B cell (primary cell): Measurements from ENCODE around the gene PTCD1. TPM values are rescaled to one million over a fixed set of nuclear protein-coding genes. Genes with fewer than 3 reads are reported as not detected.
A peak's percentile ranks its signal among the peaks of the same experiment; 100 is the strongest.

Experiments
- ATAC-seq: fragments of 200-7000 bp; cut with Tn5 transposase; one replicate; pipeline ENCODE4 v1.10.0; 2021; ENCODE audit warnings: low read depth, mild to moderate bottlenecking, moderate number of reproducible peaks, moderate library complexity
- CTCF ChIA-PET: fragments of 350-600 bp; sonication (Branson Sonifier 250); formaldehyde crosslinking; loops from one replicate; lab custom pipeline; 2021; ENCODE audit warnings: antibody characterized with exemption, inconsistent platforms; lab: Charles Lee
- POLR2A ChIA-PET: fragments of 350-600 bp; sonication (Branson Sonifier 250); formaldehyde crosslinking; loops from one replicate; lab custom pipeline; 2021; ENCODE audit warnings: antibody characterized with exemption; lab: Charles Lee
- DNase-seq: peaks from one replicate; pipeline ENCODE4 v3.0.0; 2013
- H2AFZ ChIP-seq: 2 replicates; pipeline ENCODE4 v1.6.1; 2012; ENCODE audit warnings: mild to moderate bottlenecking, low read depth, low read length; ENCODE audit not compliant: insufficient read depth, poor library complexity, severe bottlenecking
- H3K27ac ChIP-seq, 2 donors: 1 replicate in 1 of 2; 2 replicates in 1 of 2; pipeline ENCODE4 v1.5.1; 2012 to 2013; ENCODE audit warnings: low read length in 2 of 2, mild to moderate bottlenecking in 2 of 2, moderate library complexity in 1 of 2
- H3K27me3 ChIP-seq, 4 experiments: fragments of 200-600 bp in 1 of 4; sonication (generic) in 1 of 4; replicated peaks in 1 of 4; 1 replicate in 2 of 4; 2 replicates in 2 of 4; pipeline versions ENCODE4 v1.6.1 to v1.7.0; 2013 to 2016; ENCODE audit warnings: low read length in 3 of 4, mild to moderate bottlenecking in 2 of 4, mixed read lengths in 1 of 4, moderate library complexity in 1 of 4; ENCODE audit not compliant: insufficient read depth in 4 of 4, control insufficient read depth in 3 of 4; ENCODE audit errors: control extremely low read depth in 1 of 4
- H3K36me3 ChIP-seq, 2 experiments: replicated peaks in 1 of 2; 1 replicate in 1 of 2; 2 replicates in 1 of 2; pipeline versions ENCODE4 v1.6.1 to v1.7.1; 2013; ENCODE audit warnings: low read length in 1 of 2; ENCODE audit not compliant: insufficient read depth in 2 of 2, control insufficient read depth in 1 of 2; ENCODE audit errors: control extremely low read depth in 1 of 2, extremely low read depth in 1 of 2
- H3K4me1 ChIP-seq, 2 donors: fragments of 200-600 bp in 1 of 2; sonication (generic) in 1 of 2; 1 replicate in 1 of 2; 2 replicates in 1 of 2; pipeline versions ENCODE4 v1.5.1 to v1.6.1; 2013 to 2017; ENCODE audit warnings: low read length in 2 of 2; ENCODE audit not compliant: control insufficient read depth in 2 of 2, insufficient read depth in 2 of 2
- H3K4me2 ChIP-seq: replicated peaks from 2 replicates; pipeline ENCODE3; 2012; ENCODE audit warnings: mild to moderate bottlenecking, low read depth, low read length; ENCODE audit not compliant: poor library complexity, severe bottlenecking
- H3K4me3 ChIP-seq, 5 experiments: fragments of 200-600 bp in 1 of 5; sonication (generic) in 1 of 5; 1 replicate in 3 of 5; 2 replicates in 2 of 5; pipeline versions ENCODE4 v1.5.1 to v1.7.0; 2011 to 2016; ENCODE audit warnings: low read length in 4 of 5, mild to moderate bottlenecking in 4 of 5, low read depth in 2 of 5, control low read depth in 1 of 5, moderate library complexity in 1 of 5; ENCODE audit not compliant: insufficient read depth in 1 of 5; ENCODE audit errors: control extremely low read depth in 1 of 5, extremely low read depth in 1 of 5
- H3K79me2 ChIP-seq: fragments of 200-600 bp; sonication (generic); one replicate; pipeline ENCODE4 v1.6.0; 2016; ENCODE audit warnings: low read length; ENCODE audit not compliant: control insufficient read depth, insufficient read depth
- H3K9ac ChIP-seq: fragments of 200-600 bp; sonication (generic); 2 replicates; pipeline ENCODE4 v1.6.1; 2017; ENCODE audit warnings: mild to moderate bottlenecking, low read length, moderate library complexity
- H3K9me3 ChIP-seq, 3 donors: one replicate each; pipeline versions ENCODE4 v1.6.1 to v1.7.1; 2013; ENCODE audit warnings: low read length in 2 of 3; ENCODE audit not compliant: control insufficient read depth in 2 of 3, insufficient read depth in 1 of 3; ENCODE audit errors: control extremely low read depth in 1 of 3
- H4K20me1 ChIP-seq: 2 replicates; pipeline ENCODE4 v1.6.0; 2012; ENCODE audit warnings: mild to moderate bottlenecking, low read length; ENCODE audit not compliant: insufficient read depth, control insufficient read depth, poor library complexity, severe bottlenecking
- H3K27ac Mint-ChIP-seq: one replicate; pipeline ENCODE4 v1.8.0; 2021; ENCODE audit warnings: mixed read lengths
- H3K27me3 Mint-ChIP-seq: one replicate; pipeline ENCODE4 v1.8.0; 2021; ENCODE audit warnings: mixed read lengths
- H3K4me1 Mint-ChIP-seq: one replicate; pipeline ENCODE4 v1.8.0; 2021; ENCODE audit warnings: mixed read lengths
- H3K4me3 Mint-ChIP-seq: one replicate; pipeline ENCODE4 v1.8.0; 2021; ENCODE audit warnings: mixed read lengths
- H3K9me3 Mint-ChIP-seq: one replicate; pipeline ENCODE4 v1.8.0; 2022; ENCODE audit warnings: mixed read lengths; ENCODE audit not compliant: insufficient read depth
- EZH2 ChIP-seq: IDR thresholded peaks from 2 replicates; pipeline ENCODE4 v1.6.1; 2012; ENCODE audit warnings: borderline replicate concordance, low read depth, mild to moderate bottlenecking, moderate library complexity, low read length; ENCODE audit not compliant: insufficient read depth, poor library complexity, severe bottlenecking
- WGBS: methylation state at CpG from one replicate; pipeline ENCODE4 v1.1.5; 2013; ENCODE audit warnings: missing lambda C conversion rate; ENCODE audit not compliant: insufficient coverage; 5-methylcytosine and 5-hydroxymethylcytosine counted together
- intact Hi-C: fragments of 100-400 bp; cut with micrococcal nuclease; formaldehyde crosslinking; loops from one replicate; pipeline ENCODE4 v1.10.0; 2022
- polyA plus RNA-seq: library from polyadenylated mRNA; depleted of rRNA; stranded (reverse); fragments of >200 nt; gene quantifications from 2 replicates; pipeline ENCODE4 v1.2.3, GENCODE V29; 2012
- total RNA-seq, 2 donors: library from RNA; stranded (reverse); fragments of 120-200 nt in 1 of 2; gene quantifications; 1 replicate in 1 of 2; 2 replicates in 1 of 2; pipeline versions ENCODE4 v1.2.3 to v1.2.4, GENCODE V29; 2013 to 2022
- TF ChIP-seq, protein P1 (sequence below): fragments of 200-600 bp; IDR thresholded peaks from one replicate; pipeline ENCODE4 v1.8.0; 2022; ENCODE audit warnings: antibody characterized with exemption, mild to moderate bottlenecking

The PTCD1 gene
- total and polyA plus RNA-seq, 2 donors (not counting 1 experiment from before 2014, with no cell fraction given) = 9.7 to 14.8 TPM

DNA sequence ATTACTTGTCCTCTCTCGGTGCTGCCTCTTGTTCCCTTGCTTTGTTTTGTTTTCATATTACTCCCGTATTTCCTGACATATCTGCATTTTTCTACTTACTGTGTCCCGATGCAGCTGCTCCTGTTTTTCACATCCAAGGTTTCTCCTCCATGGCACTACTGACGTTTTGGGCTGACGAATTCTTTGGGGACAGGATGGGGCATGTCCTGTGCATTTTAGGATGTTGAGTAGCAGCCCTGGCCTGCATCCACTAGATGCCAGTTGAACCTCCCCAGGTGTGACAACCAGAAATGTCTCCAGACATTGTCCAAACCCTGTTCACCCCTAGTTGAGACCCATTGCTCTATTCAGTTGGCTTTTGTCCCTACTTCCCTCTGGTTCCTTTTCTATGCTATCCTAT, 46.5 kb upstream of the PTCD1 start:
- DNase-seq (no peak), ATAC-seq (no peak)
- Histone ChIP-seq H3K36me3 (peaks cover 1 to 22% of the 10 kb centered on the region in 2 experiments), H3K4me1 (no peaks in the 10 kb centered on the region), H3K9ac (no peak overlapping the region), H3K4me3 (no peak overlapping the region), H2AFZ (no peak overlapping the region), H3K4me2 (no peak overlapping the region), H3K79me2 (peaks cover 2% of the 10 kb centered on the region), H3K27ac (no peak overlapping the region), H3K9me3 (no peaks in the 10 kb centered on the region), H3K27me3 (no peaks in the 10 kb centered on the region), H4K20me1 (no peaks in the 10 kb centered on the region)
- no peak overlapping the region for H3K27ac Mint-ChIP-seq
- TF ChIP-seq, protein P1, sequence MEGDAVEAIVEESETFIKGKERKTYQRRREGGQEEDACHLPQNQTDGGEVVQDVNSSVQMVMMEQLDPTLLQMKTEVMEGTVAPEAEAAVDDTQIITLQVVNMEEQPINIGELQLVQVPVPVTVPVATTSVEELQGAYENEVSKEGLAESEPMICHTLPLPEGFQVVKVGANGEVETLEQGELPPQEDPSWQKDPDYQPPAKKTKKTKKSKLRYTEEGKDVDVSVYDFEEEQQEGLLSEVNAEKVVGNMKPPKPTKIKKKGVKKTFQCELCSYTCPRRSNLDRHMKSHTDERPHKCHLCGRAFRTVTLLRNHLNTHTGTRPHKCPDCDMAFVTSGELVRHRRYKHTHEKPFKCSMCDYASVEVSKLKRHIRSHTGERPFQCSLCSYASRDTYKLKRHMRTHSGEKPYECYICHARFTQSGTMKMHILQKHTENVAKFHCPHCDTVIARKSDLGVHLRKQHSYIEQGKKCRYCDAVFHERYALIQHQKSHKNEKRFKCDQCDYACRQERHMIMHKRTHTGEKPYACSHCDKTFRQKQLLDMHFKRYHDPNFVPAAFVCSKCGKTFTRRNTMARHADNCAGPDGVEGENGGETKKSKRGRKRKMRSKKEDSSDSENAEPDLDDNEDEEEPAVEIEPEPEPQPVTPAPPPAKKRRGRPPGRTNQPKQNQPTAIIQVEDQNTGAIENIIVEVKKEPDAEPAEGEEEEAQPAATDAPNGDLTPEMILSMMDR = no peak
- TF ChIP-seq EZH2 = no peak
- H3K9me3 Mint-ChIP-seq = no peaks in the 10 kb centered on the region
- H3K27me3 Mint-ChIP-seq = no peaks in the 10 kb centered on the region
- H3K4me3 Mint-ChIP-seq = no peak overlapping the region
- WGBS = 100% methylated on average over 1 of the region's 5 CpGs
- ChIA-PET CTCF (no interaction called here), POLR2A (no interaction called here)
- no peaks in the 10 kb centered on the region for H3K4me1 Mint-ChIP-seq
- intact Hi-C loops = no loop called here

GRCh38 chr7:99478464-99479440, 40.2 kb upstream of the PTCD1 start:
- H4K20me1 ChIP-seq = no peaks in the 10 kb centered on the region
- WGBS = 79% methylated on average over 7 of the region's 15 CpGs
- TF ChIP-seq, protein P1 = no peak
- no peak for TF ChIP-seq EZH2
- no peak overlapping the region for H3K4me3 ChIP-seq
- DNase-seq (no peak), ATAC-seq (no peak)
- H3K4me1 ChIP-seq = peaks cover 8 to 16% of the 10 kb centered on the region in 2 donors
- H3K79me2 ChIP-seq = peaks cover 36% of the 10 kb centered on the region
- no peak overlapping the region for H3K4me3 Mint-ChIP-seq
- H3K27ac Mint-ChIP-seq = peak overlapping the region; percentile 74
- peak overlapping the region in 1 of 2 donors; percentile 31 for H3K27ac ChIP-seq
- peaks cover 27% of the 10 kb centered on the region for H3K4me1 Mint-ChIP-seq
- ChIA-PET POLR2A (no interaction called here), CTCF (no interaction called here)
- no peaks in the 10 kb centered on the region for H3K9me3 Mint-ChIP-seq
- no peaks in the 10 kb centered on the region for H3K9me3 ChIP-seq
- H3K27me3 ChIP-seq = no peaks in the 10 kb centered on the region
- H3K4me2 ChIP-seq = no peak overlapping the region
- intact Hi-C loops = loop anchor here (10.0 kb wide), 1 partner anchor 104 kb away; the partner anchor contains the start of gene ARPC1B
- no peak overlapping the region for H3K9ac ChIP-seq
- H3K27me3 Mint-ChIP-seq = no peaks in the 10 kb centered on the region
- peaks cover 1 to 11% of the 10 kb centered on the region in 2 experiments for H3K36me3 ChIP-seq
- H2AFZ ChIP-seq = no peak overlapping the region
